Measurements from ENCODE around the gene ZFAND6. TPM values are rescaled to one million over a fixed set of nuclear protein-coding genes. Genes with fewer than 3 reads are reported as not detected.

The ZFAND6 gene
- polyA plus RNA-seq, 1 donor from 2014 or later, result 353 TPM

- H3F3A ChIP-seq (ENCODE audit: insufficient read depth, low read length, poor library complexity, severe bottlenecking), result no peaks in the 10 kb centered on the region
- H3K4me3 ChIP-seq (ENCODE audit: low read length), result no peak overlapping the region
- H4K20me1 ChIP-seq (ENCODE audit: insufficient read depth), result no peaks in the 10 kb centered on the region
- H3K27ac ChIP-seq (ENCODE audit: low read length), result no peak overlapping the region
- H3K27me3 ChIP-seq (ENCODE audit: insufficient read depth, low read depth, low read length), result no peaks in the 10 kb centered on the region
- no peak overlapping the region for H3K9ac ChIP-seq (ENCODE audit: low read length)
- peaks cover 29% of the 10 kb centered on the region for H3K79me2 ChIP-seq (replicated peaks; ENCODE audit: insufficient read depth, low read length)
- no peaks in the 10 kb centered on the region for H3K9me2 ChIP-seq (ENCODE audit: insufficient read depth, low read length)
- no peak overlapping the region for H3K4me2 ChIP-seq (ENCODE audit: low read length)
- H3K9me3 ChIP-seq (ENCODE audit: low read length), result no peaks in the 10 kb centered on the region
- no peaks in the 10 kb centered on the region for H3K36me3 ChIP-seq (ENCODE audit: insufficient read depth, low read length)
- H2AFZ ChIP-seq (ENCODE audit: low read depth, low read length), result no peak overlapping the region
- no peak for TF ChIP-seq EZH2 (IDR thresholded peaks at IDR 0.05; ENCODE audit: borderline replicate concordance, insufficient read depth, low read length, poor library complexity, severe bottlenecking)
- TF ChIP-seq TAF1 (IDR thresholded peaks at IDR 0.05; ENCODE audit: low read depth), result no peak
- TF ChIP-seq MXI1 (conservative IDR thresholded peaks at IDR 0.05; ENCODE audit: poor library complexity, severe bottlenecking), result no peak
- TF ChIP-seq, protein P1, sequence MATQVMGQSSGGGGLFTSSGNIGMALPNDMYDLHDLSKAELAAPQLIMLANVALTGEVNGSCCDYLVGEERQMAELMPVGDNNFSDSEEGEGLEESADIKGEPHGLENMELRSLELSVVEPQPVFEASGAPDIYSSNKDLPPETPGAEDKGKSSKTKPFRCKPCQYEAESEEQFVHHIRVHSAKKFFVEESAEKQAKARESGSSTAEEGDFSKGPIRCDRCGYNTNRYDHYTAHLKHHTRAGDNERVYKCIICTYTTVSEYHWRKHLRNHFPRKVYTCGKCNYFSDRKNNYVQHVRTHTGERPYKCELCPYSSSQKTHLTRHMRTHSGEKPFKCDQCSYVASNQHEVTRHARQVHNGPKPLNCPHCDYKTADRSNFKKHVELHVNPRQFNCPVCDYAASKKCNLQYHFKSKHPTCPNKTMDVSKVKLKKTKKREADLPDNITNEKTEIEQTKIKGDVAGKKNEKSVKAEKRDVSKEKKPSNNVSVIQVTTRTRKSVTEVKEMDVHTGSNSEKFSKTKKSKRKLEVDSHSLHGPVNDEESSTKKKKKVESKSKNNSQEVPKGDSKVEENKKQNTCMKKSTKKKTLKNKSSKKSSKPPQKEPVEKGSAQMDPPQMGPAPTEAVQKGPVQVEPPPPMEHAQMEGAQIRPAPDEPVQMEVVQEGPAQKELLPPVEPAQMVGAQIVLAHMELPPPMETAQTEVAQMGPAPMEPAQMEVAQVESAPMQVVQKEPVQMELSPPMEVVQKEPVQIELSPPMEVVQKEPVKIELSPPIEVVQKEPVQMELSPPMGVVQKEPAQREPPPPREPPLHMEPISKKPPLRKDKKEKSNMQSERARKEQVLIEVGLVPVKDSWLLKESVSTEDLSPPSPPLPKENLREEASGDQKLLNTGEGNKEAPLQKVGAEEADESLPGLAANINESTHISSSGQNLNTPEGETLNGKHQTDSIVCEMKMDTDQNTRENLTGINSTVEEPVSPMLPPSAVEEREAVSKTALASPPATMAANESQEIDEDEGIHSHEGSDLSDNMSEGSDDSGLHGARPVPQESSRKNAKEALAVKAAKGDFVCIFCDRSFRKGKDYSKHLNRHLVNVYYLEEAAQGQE (IDR thresholded peaks at IDR 0.05; ENCODE audit: borderline replicate concordance), result no peak
- TF ChIP-seq CTCF (IDR thresholded peaks at IDR 0.05; ENCODE audit: poor library complexity, severe bottlenecking), result no peak
These were observed 30.6 kb downstream of the ZFAND6 start for GRCh38 chr15:80090041-80090440.

DNA sequence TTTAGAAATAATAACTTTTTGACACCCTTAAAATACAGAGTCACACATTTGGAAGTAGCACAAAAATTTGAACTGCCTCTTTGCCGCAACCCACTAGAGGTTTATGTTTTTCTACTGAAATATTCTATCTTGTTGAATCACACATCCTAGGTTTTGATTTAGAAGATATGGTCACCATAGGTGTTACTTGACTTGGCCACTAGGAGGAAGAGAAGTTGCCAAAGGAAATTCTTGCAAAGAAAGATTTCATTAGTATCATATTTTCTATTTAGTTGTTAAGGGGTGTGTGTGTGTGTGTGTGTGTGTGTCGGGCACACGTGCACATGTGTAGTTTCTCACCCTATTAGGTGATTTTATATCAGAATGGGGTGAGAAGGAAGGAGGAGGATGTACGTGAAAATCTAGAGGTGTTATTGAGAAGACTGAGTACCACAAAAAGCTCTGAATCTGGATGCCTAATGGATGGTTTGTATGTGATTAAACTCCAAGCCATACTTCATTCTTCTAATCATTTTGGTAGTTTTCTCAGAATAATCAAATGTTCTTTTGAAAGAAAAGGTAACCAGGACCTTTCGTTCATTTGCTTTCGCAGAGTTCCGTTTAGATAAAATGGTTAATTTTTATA, 31.5 kb downstream of the ZFAND6 start:
- Histone ChIP-seq H3K9me3 (ENCODE audit: low read length) (no peaks in the 10 kb centered on the region), H3K27ac (ENCODE audit: low read length) (no peak overlapping the region), H3K79me2 (replicated peaks; ENCODE audit: insufficient read depth, low read length) (peaks cover 21% of the 10 kb centered on the region), H3K4me2 (ENCODE audit: low read length) (no peak overlapping the region), H3K9ac (ENCODE audit: low read length) (no peak overlapping the region), H3K27me3 (ENCODE audit: insufficient read depth, low read depth, low read length) (no peaks in the 10 kb centered on the region), H3K4me3 (ENCODE audit: low read length) (no peak overlapping the region), H3F3A (ENCODE audit: insufficient read depth, low read length, poor library complexity, severe bottlenecking) (no peaks in the 10 kb centered on the region), H3K36me3 (ENCODE audit: insufficient read depth, low read length) (no peaks in the 10 kb centered on the region), H4K20me1 (ENCODE audit: insufficient read depth) (no peaks in the 10 kb centered on the region), H3K9me2 (ENCODE audit: insufficient read depth, low read length) (no peaks in the 10 kb centered on the region), H2AFZ (ENCODE audit: low read depth, low read length) (no peak overlapping the region)
- TF ChIP-seq CTCF (IDR thresholded peaks at IDR 0.05; ENCODE audit: poor library complexity, severe bottlenecking) (no peak), POLR2AphosphoS5 (IDR thresholded peaks at IDR 0.05) (no peak), RAD21 (conservative IDR thresholded peaks at IDR 0.05) (no peak), SMC3 (conservative IDR thresholded peaks at IDR 0.05; ENCODE audit: poor library complexity) (no peak), EP300 (conservative IDR thresholded peaks at IDR 0.05; ENCODE audit: poor library complexity, severe bottlenecking) (no peak), TAF1 (IDR thresholded peaks at IDR 0.05; ENCODE audit: low read depth) (no peak), EZH2 (IDR thresholded peaks at IDR 0.05; ENCODE audit: borderline replicate concordance, insufficient read depth, low read length, poor library complexity, severe bottlenecking) (no peak), MXI1 (conservative IDR thresholded peaks at IDR 0.05; ENCODE audit: poor library complexity, severe bottlenecking) (no peak)
- TF ChIP-seq, protein P1 (IDR thresholded peaks at IDR 0.05; ENCODE audit: borderline replicate concordance), result no peak
